Body of pancreas (tissue), 4 donors: ENCODE measurements around the gene ST3GAL4. TPM values are rescaled to one million over a fixed set of nuclear protein-coding genes. Genes with fewer than 3 reads are reported as not detected.
"Not testable (repeated sequence)": the region's sequence is repeated elsewhere in the genome, so short reads cannot be mapped to it uniquely, and the experiment has no call there.

ENCODE experiments used
- ATAC-seq: fragments of 150-250 bp; one replicate; pipeline ENCODE4 v1.9.1; 2016
- DNase-seq, 4 donors: peaks; one replicate each; pipeline ENCODE4 v3.0.0-alpha.2; 2019
- H3K27ac ChIP-seq, 4 donors: fragments of 200-600 bp; sonication (generic); 1 replicate in 3 of 4; 2 replicates in 1 of 4; pipeline versions ENCODE4 v1.5.1 to v1.6.1; 2016 to 2019; ENCODE audit warnings: mild to moderate bottlenecking in 1 of 4, mixed read lengths in 1 of 4, moderate library complexity in 1 of 4
- H3K27me3 ChIP-seq, 2 donors: fragments of 200-600 bp; sonication (generic); one replicate each; pipeline ENCODE4 v1.6.0; 2016; ENCODE audit warnings: mild to moderate bottlenecking in 1 of 2
- H3K36me3 ChIP-seq, 2 donors: fragments of 200-600 bp; sonication (generic); replicated peaks in 1 of 2; 2 replicates each; pipeline ENCODE4 v1.5.1; 2016; ENCODE audit warnings: low read depth in 2 of 2; ENCODE audit not compliant: insufficient read depth in 1 of 2
- H3K4me1 ChIP-seq: fragments of 200-600 bp; sonication (generic); one replicate; pipeline ENCODE4 v1.6.0; 2016
- H3K4me3 ChIP-seq, 2 donors: fragments of 200-600 bp; sonication (generic); 1 replicate in 1 of 2; 2 replicates in 1 of 2; pipeline ENCODE4 v1.5.1; 2016 to 2019
- H3K9me3 ChIP-seq, 3 donors: fragments of 200-600 bp; sonication (generic); 1 replicate in 2 of 3; 2 replicates in 1 of 3; pipeline ENCODE4 v1.5.1; 2016
- POLR2A ChIP-seq, 3 donors: fragments of 450-650 bp; IDR thresholded peaks; one replicate each; pipeline ENCODE4 v1.6.1; 2016; ENCODE audit warnings: antibody characterized with exemption in 3 of 3, mild to moderate bottlenecking in 2 of 3
- WGBS, 2 donors: methylation state at CpG; one replicate each; pipeline ENCODE4 v1.1.5; 2017; 5-methylcytosine and 5-hydroxymethylcytosine counted together
- intact Hi-C: fragments of 100-400 bp; cut with DNase I; formaldehyde crosslinking; loops from one replicate; pipeline ENCODE4 v1.15.1; 2023
- total RNA-seq, 2 donors: library from RNA; depleted of rRNA; stranded (reverse); fragments of >200 nt; gene quantifications; one replicate each; pipeline ENCODE4 v1.1.0, GENCODE V29; 2016
- TF ChIP-seq, protein P1 (sequence below), 7 experiments: fragments of 450-650 bp in 4 of 7; fragments of 200-600 bp in 3 of 7; sonication (generic) in 3 of 7; IDR thresholded peaks; one replicate each; pipeline ENCODE4 v1.5.1; 2016 to 2019; ENCODE audit warnings: antibody characterized with exemption in 7 of 7

The ST3GAL4 gene
- total RNA-seq, 2 donors from 2014 or later = 7.5 to 14.8 TPM

GRCh38 chr11:126374562-126375300 is 19.2 kb downstream of the ST3GAL4 start:
- H3K36me3 ChIP-seq, H3K27ac ChIP-seq, intact Hi-C loops, H3K4me3 ChIP-seq, H3K9me3 ChIP-seq, H3K27me3 ChIP-seq, DNase-seq, H3K4me1 ChIP-seq: not testable (repeated sequence)
- ATAC-seq = peak; percentile 48
- WGBS, 2 donors = 87% methylated on average over 10 to 19 of the region's 28 CpGs

GRCh38 chr11:126375726-126376125 is 20.2 kb downstream of the ST3GAL4 start:
- TF ChIP-seq, protein P1, sequence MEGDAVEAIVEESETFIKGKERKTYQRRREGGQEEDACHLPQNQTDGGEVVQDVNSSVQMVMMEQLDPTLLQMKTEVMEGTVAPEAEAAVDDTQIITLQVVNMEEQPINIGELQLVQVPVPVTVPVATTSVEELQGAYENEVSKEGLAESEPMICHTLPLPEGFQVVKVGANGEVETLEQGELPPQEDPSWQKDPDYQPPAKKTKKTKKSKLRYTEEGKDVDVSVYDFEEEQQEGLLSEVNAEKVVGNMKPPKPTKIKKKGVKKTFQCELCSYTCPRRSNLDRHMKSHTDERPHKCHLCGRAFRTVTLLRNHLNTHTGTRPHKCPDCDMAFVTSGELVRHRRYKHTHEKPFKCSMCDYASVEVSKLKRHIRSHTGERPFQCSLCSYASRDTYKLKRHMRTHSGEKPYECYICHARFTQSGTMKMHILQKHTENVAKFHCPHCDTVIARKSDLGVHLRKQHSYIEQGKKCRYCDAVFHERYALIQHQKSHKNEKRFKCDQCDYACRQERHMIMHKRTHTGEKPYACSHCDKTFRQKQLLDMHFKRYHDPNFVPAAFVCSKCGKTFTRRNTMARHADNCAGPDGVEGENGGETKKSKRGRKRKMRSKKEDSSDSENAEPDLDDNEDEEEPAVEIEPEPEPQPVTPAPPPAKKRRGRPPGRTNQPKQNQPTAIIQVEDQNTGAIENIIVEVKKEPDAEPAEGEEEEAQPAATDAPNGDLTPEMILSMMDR (IDR thresholded peaks at IDR 0.05) = no peak
- no peak for TF ChIP-seq POLR2A (IDR thresholded peaks at IDR 0.05)
- ATAC-seq = no peak
- Histone ChIP-seq H3K36me3 (no peaks in the 10 kb centered on the region), H3K4me3 (no peak overlapping the region), H3K4me1 (no peaks in the 10 kb centered on the region), H3K9me3 (no peaks in the 10 kb centered on the region), H3K27me3 (no peaks in the 10 kb centered on the region), H3K27ac (no peak overlapping the region)
- intact Hi-C loops = no loop called here
- 88 to 96% methylated on average over 7 of the region's 7 CpGs for WGBS, 2 donors
- DNase-seq = no peak

DNA sequence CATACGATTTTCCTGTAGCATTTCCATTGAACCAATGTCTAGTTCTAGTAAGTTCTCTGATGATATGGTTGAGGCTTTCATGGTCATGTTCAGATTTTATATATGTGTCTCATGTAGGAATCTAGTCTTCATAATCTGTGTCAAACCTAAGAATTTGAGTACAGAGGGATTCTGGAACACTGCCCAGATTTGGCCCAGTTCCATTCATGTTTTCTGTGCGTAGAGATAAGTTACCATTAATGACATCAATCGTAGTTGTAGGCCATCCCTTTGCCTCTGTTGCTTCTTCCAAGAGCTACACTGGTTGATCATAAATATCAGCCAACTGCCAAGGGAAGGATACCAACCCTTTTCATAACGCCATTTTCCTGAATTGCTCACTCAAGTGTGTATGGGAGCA is 23.3 kb downstream of the ST3GAL4 start:
- no peaks in the 10 kb centered on the region for H3K4me1 ChIP-seq
- TF ChIP-seq, protein P1 (IDR thresholded peaks at IDR 0.05) = no peak
- no peak for TF ChIP-seq POLR2A (IDR thresholded peaks at IDR 0.05)
- ATAC-seq (no peak), DNase-seq (no peak)
- no peaks in the 10 kb centered on the region for H3K9me3 ChIP-seq
- no peak overlapping the region for H3K27ac ChIP-seq
- 45 to 61% methylated on average over 4 of the region's 4 CpGs for WGBS, 2 donors
- H3K36me3 ChIP-seq = no peaks in the 10 kb centered on the region
- H3K27me3 ChIP-seq = no peaks in the 10 kb centered on the region
- H3K4me3 ChIP-seq = no peak overlapping the region
- intact Hi-C loops = no loop called here

DNA sequence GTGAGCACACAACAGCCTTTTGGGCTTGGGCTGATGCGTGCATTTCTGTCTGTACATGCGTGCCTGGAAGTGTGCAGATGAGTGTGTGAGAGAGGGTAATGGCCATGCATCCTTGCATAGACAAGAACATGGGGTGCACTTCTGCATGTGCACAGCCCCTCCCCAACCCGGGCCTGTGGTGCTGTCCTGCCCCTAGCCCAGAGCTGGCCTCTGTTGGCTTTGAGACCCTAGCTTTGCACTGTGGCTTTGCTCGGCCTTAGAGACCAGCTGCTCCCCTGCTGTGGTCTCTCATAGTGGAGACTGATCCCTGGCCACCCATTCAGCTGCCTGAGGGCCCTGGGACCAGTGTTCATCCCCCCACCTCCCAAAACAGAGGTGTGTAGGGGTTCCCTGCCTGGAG is 25.4 kb downstream of the ST3GAL4 start:
- Histone ChIP-seq H3K9me3 (no peaks in the 10 kb centered on the region), H3K27ac (no peak overlapping the region), H3K36me3 (no peaks in the 10 kb centered on the region), H3K27me3 (no peaks in the 10 kb centered on the region), H3K4me3 (no peak overlapping the region), H3K4me1 (no peaks in the 10 kb centered on the region)
- TF ChIP-seq POLR2A (IDR thresholded peaks at IDR 0.05) = no peak
- TF ChIP-seq, protein P1 (IDR thresholded peaks at IDR 0.05) = no peak
- intact Hi-C loops = no loop called here
- 82 to 100% methylated on average over 1 to 4 of the region's 4 CpGs for WGBS, 2 donors
- ATAC-seq (no peak), DNase-seq (no peak)

GRCh38 chr11:126381960-126382359 is 26.5 kb downstream of the ST3GAL4 start:
- WGBS, 2 donors = 55% methylated on average over 5 of the region's 10 CpGs; no CpG with 5 or more reads in 1 of the 2 donors
- intact Hi-C loops, H3K27ac ChIP-seq, ATAC-seq, H3K27me3 ChIP-seq, DNase-seq, H3K9me3 ChIP-seq, H3K36me3 ChIP-seq, H3K4me3 ChIP-seq, H3K4me1 ChIP-seq: not testable (repeated sequence)

GRCh38 chr11:126382641-126383040 is 27.2 kb downstream of the ST3GAL4 start:
- H3K4me3 ChIP-seq, H3K9me3 ChIP-seq, H3K36me3 ChIP-seq, DNase-seq, H3K4me1 ChIP-seq, ATAC-seq, H3K27me3 ChIP-seq, intact Hi-C loops, H3K27ac ChIP-seq: not testable (repeated sequence)
- WGBS, 2 donors = 89% methylated on average over 4 of the region's 4 CpGs; no CpG with 5 or more reads in 1 of the 2 donors
